Skin of body (tissue), 2 donors: Measurements from ENCODE around the gene UGT1A5. TPM values are rescaled to one million over a fixed set of nuclear protein-coding genes. Genes with fewer than 3 reads are reported as not detected.
"Not testable (repeated sequence)": the region's sequence is repeated elsewhere in the genome, so short reads cannot be mapped to it uniquely, and the experiment has no call there.

Experiments
- DNase-seq: peaks from one replicate; lab custom pipeline; 2025; lab: John Stamatoyannopoulos, UW
- total RNA-seq: library from RNA; depleted of rRNA; stranded (reverse); fragments of >200 nt; gene quantifications from one replicate; pipeline ENCODE4 v1.2.3, GENCODE V29; 2014

UGT1A5 gene
- total RNA-seq, 1 donor from 2014 or later, result not detected

GRCh38 chr2:233693963-233694362 lies 18.7 kb upstream of the UGT1A5 start:
- DNase-seq, result no peak

- DNase-seq, result no peak
These were observed 14.0 kb upstream of the UGT1A5 start for GRCh38 chr2:233698740-233699139.

- no peak for DNase-seq
These were observed 13.2 kb upstream of the UGT1A5 start for GRCh38 chr2:233699424-233700027.

GRCh38 chr2:233700028-233700635 lies 12.6 kb upstream of the UGT1A5 start:
- no peak for DNase-seq

GRCh38 chr2:233700842-233701241 lies 11.9 kb upstream of the UGT1A5 start:
- DNase-seq, result not testable (repeated sequence)

GRCh38 chr2:233702238-233702637 lies 10.5 kb upstream of the UGT1A5 start:
- no peak for DNase-seq

GRCh38 chr2:233705911-233706506 lies 6.7 kb upstream of the UGT1A5 start:
- no peak for DNase-seq

- no peak for DNase-seq
These were observed 6.0 kb upstream of the UGT1A5 start for GRCh38 chr2:233706720-233707119.

GRCh38 chr2:233707940-233708644 lies 4.6 kb upstream of the UGT1A5 start:
- no peak for DNase-seq

- no peak for DNase-seq
These were observed 3.8 kb upstream of the UGT1A5 start for GRCh38 chr2:233708942-233709341.

GRCh38 chr2:233711312-233712008 lies 1.2 kb upstream of the UGT1A5 start:
- peak; percentile 11 for DNase-seq

- DNase-seq, result no peak
These were observed 532 bp downstream of the UGT1A5 start for GRCh38 chr2:233713262-233713615.

- no peak for DNase-seq
These were observed 1.4 kb downstream of the UGT1A5 start for GRCh38 chr2:233714121-233714520.

- DNase-seq, result no peak
These were observed 5.8 kb downstream of the UGT1A5 start, which contains the start of gene UGT1A4 for GRCh38 chr2:233718552-233718951. UGT1A4 (plus strand) TSS chr2:233718736; CDS start chr2:233718821, 85 bp downstream.

- DNase-seq, result no peak
These were observed 16.1 kb downstream of the UGT1A5 start, which contains the start of gene UGT1A3 for GRCh38 chr2:233728723-233729301. UGT1A3 (plus strand) TSS chr2:233729042; CDS start chr2:233729127, 85 bp downstream.

- DNase-seq, result not testable (repeated sequence)
These were observed 24.4 kb downstream of the UGT1A5 start for GRCh38 chr2:233736868-233737653.

GRCh38 chr2:233740870-233741269 lies 28.2 kb downstream of the UGT1A5 start:
- DNase-seq, result no peak

GRCh38 chr2:233743464-233744259 lies 31.0 kb downstream of the UGT1A5 start:
- no peak for DNase-seq

- no peak for DNase-seq
These were observed 32.5 kb downstream of the UGT1A5 start for GRCh38 chr2:233745073-233745755.
